GM12878 (cell line): ENCODE data around the gene KISS1. TPM values are rescaled to one million over a fixed set of nuclear protein-coding genes. Genes with fewer than 3 reads are reported as not detected.

Experiments
- ATAC-seq: fragments of 200-7000 bp; cut with Tn5 transposase; 3 replicates; pipeline ENCODE4 v1.9.1; 2020; ENCODE audit warnings: mild to moderate bottlenecking, moderate library complexity
- BruUV-seq: library from RNA; stranded (reverse); fragments of 400-500 nt; replicated peaks from 2 replicates; lab custom pipeline; 2021; lab: Mats Ljungman, UMichigan
- CTCF ChIA-PET: fragments of 300-600 bp; sonication (Branson Sonifier 250); formaldehyde crosslinking; extraction: SDS; loops from one replicate; lab custom pipeline; 2021; ENCODE audit warnings: inconsistent platforms; lab: Yijun Ruan, JAX
- POLR2A ChIA-PET: fragments of 350-600 bp; formaldehyde crosslinking; extraction: SDS; loops from one replicate; lab custom pipeline; 2021; ENCODE audit warnings: inconsistent platforms; lab: Charles Lee
- RAD21 ChIA-PET: fragments of 300-600 bp; sonication (Branson Sonifier 250); formaldehyde crosslinking; loops from one replicate; lab custom pipeline; 2023; ENCODE audit warnings: antibody characterized with exemption; ENCODE audit not compliant: unreplicated experiment; lab: Charles Lee
- SMC1A ChIA-PET: fragments of 300-600 bp; sonication (Branson Sonifier 250); formaldehyde crosslinking; loops from one replicate; lab custom pipeline; 2023; ENCODE audit not compliant: unreplicated experiment, uncharacterized antibody; lab: Charles Lee
- DNase-seq: peaks from one replicate; pipeline ENCODE4 v3.0.0-alpha.2; 2011; ENCODE audit warnings: low read depth, low spot score
- FAIRE-seq: peaks from 3 replicates; lab custom pipeline; 2011; peaks lifted over from hg19 to GRCh38; lab: Jason Lieb, UNC
- H2AFZ ChIP-seq: 2 replicates; pipeline ENCODE4 v1.6.0; 2011; ENCODE audit warnings: low read depth, low read length, control low read depth; ENCODE audit not compliant: control insufficient read depth
- H3K27ac ChIP-seq: 2 replicates; pipeline ENCODE4 v1.5.1; 2011; ENCODE audit warnings: control low read depth; ENCODE audit not compliant: control insufficient read depth, insufficient read depth
- H3K27me3 ChIP-seq, 2 experiments: replicated peaks in 1 of 2; 2 replicates each; pipeline versions ENCODE4 v1.6.0 to v1.6.1; 2011; ENCODE audit warnings: low read length in 1 of 2; ENCODE audit not compliant: control insufficient read depth in 2 of 2, insufficient read depth in 2 of 2
- H3K36me3 ChIP-seq, 2 experiments: 2 replicates each; pipeline ENCODE4 v1.5.1; 2011; ENCODE audit warnings: low read length in 1 of 2; ENCODE audit not compliant: control insufficient read depth in 2 of 2, insufficient read depth in 2 of 2
- H3K4me1 ChIP-seq: 2 replicates; pipeline ENCODE4 v1.6.1; 2011; ENCODE audit warnings: mild to moderate bottlenecking, low read length, moderate library complexity, mixed read lengths; ENCODE audit not compliant: control insufficient read depth, insufficient read depth
- H3K4me2 ChIP-seq: 2 replicates; pipeline ENCODE4 v1.6.0; 2011; ENCODE audit warnings: control low read depth; ENCODE audit not compliant: control insufficient read depth, insufficient read depth
- H3K4me3 ChIP-seq: fragments of 200-600 bp; sonication (generic); 2 replicates; pipeline ENCODE4 v1.5.1; 2016
- H3K79me2 ChIP-seq: 2 replicates; pipeline ENCODE4 v1.6.0; 2011; ENCODE audit warnings: low read length; ENCODE audit not compliant: control insufficient read depth, insufficient read depth
- H3K9ac ChIP-seq: 2 replicates; pipeline ENCODE4 v1.8.0; 2011; ENCODE audit warnings: low read length, control low read depth, mixed read lengths; ENCODE audit not compliant: control insufficient read depth, insufficient read depth
- H3K9me3 ChIP-seq: replicated peaks from 3 replicates; pipeline ENCODE4 v1.5.1; 2011; ENCODE audit warnings: mild to moderate bottlenecking, low read length; ENCODE audit not compliant: control insufficient read depth, insufficient read depth
- H4K20me1 ChIP-seq: 2 replicates; pipeline ENCODE4 v1.6.0; 2011; ENCODE audit not compliant: control insufficient read depth, insufficient read depth
- CBX5 ChIP-seq: sonication (generic); IDR thresholded peaks from 2 replicates; pipeline ENCODE4 v1.6.1; 2016; ENCODE audit warnings: low read depth, moderate library complexity, mild to moderate bottlenecking, inconsistent platforms
- CHD2 ChIP-seq: IDR thresholded peaks from 2 replicates; pipeline ENCODE4 v1.6.1; 2011; ENCODE audit warnings: low read depth, low read length, improper control_type of control experiment, borderline replicate concordance
- CHD4 ChIP-seq: fragments of 200-600 bp; sonication (generic); IDR thresholded peaks from 2 replicates; pipeline ENCODE4 v1.6.1; 2016; ENCODE audit warnings: mild to moderate bottlenecking
- GATAD2B ChIP-seq: fragments of 450-650 bp; conservative IDR thresholded peaks from 2 replicates; pipeline ENCODE4 v1.6.1; 2017; ENCODE audit warnings: low read depth, mild to moderate bottlenecking, moderate library complexity
- HDAC2 ChIP-seq: fragments of 200-600 bp; sonication (generic); IDR thresholded peaks from 2 replicates; pipeline ENCODE4 v1.6.1; 2017
- HDGF ChIP-seq: fragments of 450-650 bp; IDR thresholded peaks from 2 replicates; pipeline ENCODE4 v1.6.1; 2016; ENCODE audit warnings: antibody characterized with exemption
- KAT2A ChIP-seq: conservative IDR thresholded peaks from 2 replicates; pipeline ENCODE4 v1.6.1; 2011; ENCODE audit warnings: low read depth, low read length; ENCODE audit not compliant: control insufficient read depth
- MXI1 ChIP-seq: fragments of 150-350 bp; IDR thresholded peaks from 2 replicates; pipeline ENCODE4 v1.6.1; 2011; ENCODE audit warnings: low read depth, mild to moderate bottlenecking, inconsistent platforms, low read length, improper control_type of control experiment
- RELA ChIP-seq: fragments of 450-650 bp; IDR thresholded peaks from 2 replicates; pipeline ENCODE4 v1.8.0; 2014; ENCODE audit warnings: borderline replicate concordance; ENCODE audit not compliant: partially characterized antibody
- SMARCA5 ChIP-seq: fragments of 450-650 bp; IDR thresholded peaks from 2 replicates; pipeline ENCODE4 v1.6.1; 2017; ENCODE audit warnings: mild to moderate bottlenecking
- SREBF2 ChIP-seq: IDR thresholded peaks from 2 replicates; pipeline ENCODE4 v1.6.1; 2012; ENCODE audit warnings: mild to moderate bottlenecking, low read length
- SUPT20H ChIP-seq: IDR thresholded peaks from 2 replicates; pipeline ENCODE4 v1.6.1; 2011; ENCODE audit warnings: low read depth, mild to moderate bottlenecking, low read length, moderate library complexity, borderline replicate concordance; ENCODE audit not compliant: control insufficient read depth
- YY1 ChIP-seq: IDR thresholded peaks from 2 replicates; pipeline ENCODE4 v1.6.1; 2011; ENCODE audit warnings: low read depth, mild to moderate bottlenecking, low read length
- WGBS: methylation state at CpG from one replicate; pipeline ENCODE4 v1.1.6; 2016; ENCODE audit warnings: low lambda C conversion rate; ENCODE audit not compliant: insufficient replicate concordance, insufficient coverage; ENCODE audit errors: missing lambda C conversion rate; 5-methylcytosine and 5-hydroxymethylcytosine counted together
- in situ Hi-C: fragments of 300-500 bp; cut with MboI; formaldehyde crosslinking; loops from 9 replicates; pipeline ENCODE4 v1.14.3; 2018; ENCODE audit warnings: mixed read lengths
- intact Hi-C: fragments of 100-400 bp; cut with micrococcal nuclease; formaldehyde crosslinking; loops from one replicate; pipeline ENCODE4 v1.14.2; 2022; ENCODE audit not compliant: unreplicated experiment
- polyA plus RNA-seq, 11 experiments: library from polyadenylated mRNA; depleted of rRNA in 4 of 11; unstranded in 6 of 11; stranded (reverse) in 5 of 11; fragments of >200 nt; fragmentation: Nextera tagmentation in 4 of 11; fragmentation: Illumina TruSeq in 1 of 11; extraction: Ambion mirVana in 4 of 11; extraction: Trizol in 1 of 11; gene quantifications; 1 replicate in 1 of 11; 2 replicates in 10 of 11; pipeline versions ENCODE4 v1.2.1 to v1.2.3, GENCODE V29; 2011 to 2016; ENCODE audit warnings: inconsistent platforms in 2 of 11, missing spikeins in 2 of 11, low read depth in 1 of 11
- total RNA-seq, 4 experiments: library from RNA; depleted of rRNA in 3 of 4; stranded (reverse); fragments of >200 nt in 3 of 4; fragmentation: Illumina TruSeq in 1 of 4; extraction: Trizol in 1 of 4; gene quantifications; 2 replicates each; pipeline versions ENCODE4 v1.2.1 to v1.2.3, GENCODE V29; 2013 to 2021

The KISS1 gene
- total and polyA plus RNA-seq, 10 of the 15 experiments (the other 5 are each of a cell fraction or from before 2014, with no cell fraction given) = not detected

- no peak for ATAC-seq
- Histone ChIP-seq H3K79me2 (no peaks in the 10 kb centered on the region), H3K9me3 (peaks cover 8% of the 10 kb centered on the region; the same call in 2 of the 3 replicates), H3K27me3 (no peaks in the 10 kb centered on the region), H3K36me3 (no peaks in the 10 kb centered on the region), H3K4me2 (no peak overlapping the region), H3K4me3 (no peak overlapping the region), H3K27ac (no peak overlapping the region), H3K9ac (no peak overlapping the region), H3K4me1 (no peaks in the 10 kb centered on the region), H4K20me1 (no peaks in the 10 kb centered on the region), H2AFZ (no peak overlapping the region)
- CTCF ChIA-PET = interaction anchor here (1.3 to 9.3 kb wide), 9 partner anchors 8 to 336 kb away, joined by 3 to 195 read pairs (median 5); partner anchors contain the start of gene PLEKHA6
- SMC1A ChIA-PET = interaction anchor here (0.6 to 9.1 kb wide), 7 partner anchors 38 to 213 kb away, joined by 3 to 97 read pairs (median 3); partner anchors contain the start of gene PLEKHA6
- no peak for DNase-seq
- intact Hi-C loops (loop anchor here (10.0 kb wide), 2 partner anchors 227 to 337 kb away; no protein-coding TSS in a partner anchor), in situ Hi-C loops (loop anchor here (5.0 to 10.0 kb wide), 3 partner anchors 40 to 337 kb away; no protein-coding TSS in a partner anchor)
- BruUV-seq = no TSS peak
- POLR2A ChIA-PET = no interaction called here
- TF ChIP-seq GATAD2B (no peak), CHD2 (no peak), KAT2A (no peak), SREBF2 (no peak), SMARCA5 (no peak), YY1 (no peak), RELA (no peak), SUPT20H (no peak), CHD4 (no peak), HDGF (no peak), HDAC2 (no peak), MXI1 (no peak), CBX5 (no peak)
- no peak for FAIRE-seq
- WGBS = 16% methylated on average over 5 of the region's 5 CpGs
- RAD21 ChIA-PET = interaction anchor here (2.5 kb wide), 1 partner anchor 194 kb away, joined by 12 read pairs; no protein-coding TSS in a partner anchor
Observed at GRCh38 chr1:204167730-204168129, 28.6 kb downstream of the KISS1 start.
